Panc1 (cell line): Measurements from ENCODE around the gene RPF1. TPM values are rescaled to one million over a fixed set of nuclear protein-coding genes. Genes with fewer than 3 reads are reported as not detected.

ENCODE experiments used
- ATAC-seq: fragments of 200-7000 bp; cut with Tn5 transposase; 2 replicates; pipeline ENCODE4 v1.9.1; 2020; ENCODE audit warnings: mild to moderate bottlenecking, moderate library complexity
- Bru-seq: library from RNA; stranded (reverse); fragments of 400-500 nt; gene quantifications from one replicate; lab custom pipeline; 2021; lab: Mats Ljungman, UMichigan
- BruChase-seq, 2 experiments: library from RNA; stranded (reverse); fragments of 400-500 nt; gene quantifications; one replicate each; lab custom pipeline; 2021; lab: Mats Ljungman, UMichigan
- BruUV-seq: library from RNA; stranded (reverse); fragments of 400-500 nt; replicated peaks from 2 replicates; lab custom pipeline; 2021; lab: Mats Ljungman, UMichigan
- CTCF ChIA-PET: fragments of 300-600 bp; sonication (Branson Sonifier 250); formaldehyde crosslinking; loops from one replicate; lab custom pipeline; 2022; ENCODE audit warnings: antibody characterized with exemption; lab: Charles Lee
- POLR2A ChIA-PET: fragments of 300-600 bp; sonication (Branson Sonifier 250); formaldehyde crosslinking; loops from one replicate; lab custom pipeline; 2022; ENCODE audit warnings: antibody characterized with exemption; lab: Charles Lee
- DNase-seq: peaks from one replicate; pipeline ENCODE4 v3.0.0-alpha.2; 2010; ENCODE audit warnings: low read depth, low spot score
- H3K27ac ChIP-seq: 2 replicates; pipeline ENCODE4 v1.5.1; 2011; ENCODE audit warnings: mild to moderate bottlenecking, low read length, inconsistent platforms
- H3K27me3 ChIP-seq: fragments of 200-500 bp; sonication (Bioruptor generic); 2 replicates; pipeline ENCODE4 v1.6.0; 2014; ENCODE audit warnings: low read length, inconsistent platforms; ENCODE audit not compliant: control insufficient read depth, insufficient read depth
- H3K36me3 ChIP-seq: fragments of 200-500 bp; sonication (Bioruptor generic); 2 replicates; pipeline ENCODE4 v1.5.1; 2014; ENCODE audit warnings: inconsistent platforms, mild to moderate bottlenecking, low read length, moderate library complexity; ENCODE audit not compliant: control insufficient read depth, insufficient read depth
- H3K4me1 ChIP-seq: 2 replicates; pipeline ENCODE4 v1.5.1; 2011; ENCODE audit warnings: inconsistent platforms, mild to moderate bottlenecking, low read length, moderate library complexity; ENCODE audit not compliant: control insufficient read depth, insufficient read depth
- H3K4me3 ChIP-seq, 2 experiments: 2 replicates each; pipeline ENCODE4 v1.5.1; 2011 to 2012; ENCODE audit warnings: low read depth in 2 of 2, low read length in 2 of 2, mild to moderate bottlenecking in 2 of 2, inconsistent platforms in 1 of 2, moderate library complexity in 1 of 2
- H3K9me3 ChIP-seq: fragments of 200-500 bp; sonication (Bioruptor generic); 2 replicates; pipeline ENCODE4 v1.5.1; 2014; ENCODE audit warnings: low read depth, mild to moderate bottlenecking, inconsistent platforms, low read length, moderate library complexity; ENCODE audit not compliant: control insufficient read depth, insufficient read depth
- CTCF ChIP-seq: fragments of 450-650 bp; IDR thresholded peaks from 2 replicates; pipeline ENCODE4 v1.5.1; 2017; ENCODE audit warnings: mild to moderate bottlenecking
- POLR2AphosphoS5 ChIP-seq: IDR thresholded peaks from 2 replicates; pipeline ENCODE4 v1.6.1; 2012; ENCODE audit warnings: mild to moderate bottlenecking, low read depth, low read length, moderate library complexity
- REST ChIP-seq, 2 experiments: IDR thresholded peaks; 2 replicates each; pipeline ENCODE4 v1.6.1; 2011 to 2012; ENCODE audit warnings: low read depth in 2 of 2, control low read depth in 1 of 2, low read length in 1 of 2, mild to moderate bottlenecking in 1 of 2, moderate library complexity in 1 of 2; ENCODE audit not compliant: insufficient read depth in 1 of 2
- SIN3A ChIP-seq: IDR thresholded peaks from 2 replicates; pipeline ENCODE4 v1.6.1; 2012; ENCODE audit warnings: low read depth, mild to moderate bottlenecking, low read length, moderate library complexity, borderline replicate concordance; ENCODE audit not compliant: insufficient read depth
- TCF7L2 ChIP-seq: IDR thresholded peaks from 2 replicates; pipeline ENCODE4 v1.6.1; 2011; ENCODE audit warnings: mild to moderate bottlenecking, low read depth, low read length, inconsistent platforms
- in situ Hi-C: cut with HindIII; loops from 2 replicates; pipeline ENCODE4 v1.10.0; 2016; ENCODE audit warnings: low sequenced_read_pairs, low pct_unique_long_range_greater_than_20kb
- intact Hi-C: fragments of 100-400 bp; cut with micrococcal nuclease; formaldehyde crosslinking; loops from one replicate; pipeline ENCODE4 v1.10.0; 2022; ENCODE audit not compliant: unreplicated experiment
- long read RNA-seq: library from polyadenylated mRNA; unstranded; transcript quantifications from one replicate; pipeline ENCODE4 v2.0.0, GENCODE V29; 2021; ENCODE audit not compliant: unreplicated experiment
- polyA plus RNA-seq: library from polyadenylated mRNA; unstranded; fragments of >200 nt; gene quantifications from one replicate; pipeline ENCODE4 v1.2.1, GENCODE V29; 2012; ENCODE audit warnings: missing spikeins; ENCODE audit not compliant: insufficient read length
- total RNA-seq: library from RNA; stranded (reverse); gene quantifications from one replicate; pipeline ENCODE4 v1.2.1, GENCODE V29; 2021; ENCODE audit not compliant: unreplicated experiment

Gene RPF1
- total RNA-seq = 73.0 TPM
- 43.2 TPM for polyA plus RNA-seq
- percentile 98 among the genes with signal in this experiment for Bru-seq, nascent RNA
- percentile 91 among the genes with signal in this experiment for BruChase-seq, experiment 1, labeled RNA remaining after a 2-hour chase
- percentile 92 among the genes with signal in this experiment for BruChase-seq, experiment 2, labeled RNA remaining after a 6-hour chase
- long read RNA-seq, transcript RPF1-201 (9 exons, 1,385 nt) = major isoform, 54 of 85 reads
- long read RNA-seq, partial matches to known transcripts = 22 of 85 reads
- long read RNA-seq, other reads (novel, unspliced or antisense) = 9 of 85 reads

GRCh38 chr1:84478876-84479868 lies at the start of gene RPF1:
TSS of gene RPF1 (plus strand) at chr1:84479266. CDS start at chr1:84479282, 16 bp downstream.
- peak within 1 kb of the TSS; percentile 71 to 81 for H3K4me3 ChIP-seq
- peaks cover 11% of the 10 kb centered on the region for H3K4me1 ChIP-seq
- ChIA-PET POLR2A (interaction anchor here (0.5 to 0.9 kb wide), 4 partner anchors 27 to 386 kb away, joined by 3 to 6 read pairs (median 4); partner anchors contain the start of genes GNG5 and SPATA1), CTCF (interaction anchor here (0.6 to 1.6 kb wide), 3 partner anchors 27 to 335 kb away, joined by 3 read pairs; no protein-coding TSS in a partner anchor)
- intact Hi-C loops = loop anchor here (1.0 kb wide), 1 partner anchor 338 kb away; no protein-coding TSS in a partner anchor
- in situ Hi-C loops = no loop called here
- ATAC-seq = peak; percentile 99
- no peaks in the 10 kb centered on the region for H3K27me3 ChIP-seq
- peak within 1 kb of the TSS; percentile 93 for H3K27ac ChIP-seq
- 0 out of 2 replicates have a peak, but pooled peaks have one; percentile 90 for TF ChIP-seq SIN3A
- no peak; a peak in 1 of 4 replicates for TF ChIP-seq REST (IDR thresholded peaks at IDR 0.05; ENCODE audit: insufficient read depth in 1 of 2, low read depth in 2 of 2, low read length in 1 of 2)
- no peak for TF ChIP-seq CTCF
- peak; percentile 88 for TF ChIP-seq TCF7L2
- peak; percentile 99 for TF ChIP-seq POLR2AphosphoS5
- BruUV-seq = TSS peak; percentile 92
- peak; percentile 89 for DNase-seq
- H3K9me3 ChIP-seq = peaks cover 5% of the 10 kb centered on the region; the same call in 1 of the 2 replicates
- H3K36me3 ChIP-seq = peaks cover 15% of the 10 kb centered on the region

- TF ChIP-seq POLR2AphosphoS5 (no peak), CTCF (no peak), SIN3A (no peak), REST (IDR thresholded peaks at IDR 0.05; ENCODE audit: insufficient read depth in 1 of 2, low read depth in 2 of 2, low read length in 1 of 2) (no peak), TCF7L2 (no peak)
- H3K27ac ChIP-seq = no peak overlapping the region
- BruUV-seq = no TSS peak
- H3K4me3 ChIP-seq = no peak overlapping the region
- no peaks in the 10 kb centered on the region for H3K36me3 ChIP-seq
- ChIA-PET CTCF (interaction anchor here (0.7 kb wide), 1 partner anchor 322 kb away, joined by 3 read pairs; no protein-coding TSS in a partner anchor), POLR2A (interaction anchor here (0.6 kb wide), 1 partner anchor 267 kb away, joined by 4 read pairs; no protein-coding TSS in a partner anchor)
- in situ Hi-C loops (no loop called here), intact Hi-C loops (loop anchor here (5.0 to 10.0 kb wide), 4 partner anchors 128 to 526 kb away; partner anchors contain the start of gene SAMD13)
- H3K27me3 ChIP-seq = no peaks in the 10 kb centered on the region
- peaks cover 12% of the 10 kb centered on the region for H3K4me1 ChIP-seq
- no peak for ATAC-seq
- peaks cover 13% of the 10 kb centered on the region; the same call in 1 of the 2 replicates for H3K9me3 ChIP-seq
- DNase-seq = no peak
Observed at GRCh38 chr1:84430546-84430945, 48.5 kb upstream of the RPF1 start.
